Activated CD4-positive, alpha-beta T cell treated with anti-CD3 and anti-CD28 coated beads for 36 hours (primary cell): Measurements from ENCODE around the gene EDARADD. TPM values are rescaled to one million over a fixed set of nuclear protein-coding genes. Genes with fewer than 3 reads are reported as not detected.

Experiments used
- ATAC-seq: fragments of 200-7000 bp; cut with Tn5 transposase; one replicate; pipeline ENCODE4 v1.10.0; 2021; ENCODE audit warnings: mild to moderate bottlenecking, moderate library complexity
- CTCF ChIA-PET: fragments of 350-600 bp; sonication (Branson Sonifier 250); formaldehyde crosslinking; loops from one replicate; lab custom pipeline; 2021; ENCODE audit warnings: antibody characterized with exemption; lab: Charles Lee
- POLR2A ChIA-PET: fragments of 350-600 bp; sonication (Branson Sonifier 250); formaldehyde crosslinking; loops from one replicate; lab custom pipeline; 2021; ENCODE audit warnings: antibody characterized with exemption, inconsistent platforms; lab: Charles Lee
- DNase-seq: peaks from one replicate; pipeline ENCODE4 v3.0.0-alpha.2; 2020
- H3K27ac Mint-ChIP-seq: one replicate; pipeline ENCODE4 v1.8.0; 2021; ENCODE audit warnings: mixed read lengths
- H3K27me3 Mint-ChIP-seq: one replicate; pipeline ENCODE4 v1.8.0; 2021; ENCODE audit warnings: mixed read lengths
- H3K36me3 Mint-ChIP-seq: one replicate; pipeline ENCODE4 v1.8.0; 2021; ENCODE audit warnings: low read depth, mixed read lengths
- H3K4me1 Mint-ChIP-seq: one replicate; pipeline ENCODE4 v1.8.0; 2021; ENCODE audit warnings: mixed read lengths
- H3K4me3 Mint-ChIP-seq: one replicate; pipeline ENCODE4 v1.8.0; 2021; ENCODE audit warnings: mild to moderate bottlenecking, moderate library complexity, mixed read lengths
- H3K9me3 Mint-ChIP-seq: one replicate; pipeline ENCODE4 v1.8.0; 2021; ENCODE audit warnings: low read depth, mixed read lengths
- intact Hi-C, 2 experiments: fragments of 100-400 bp; cut with DNase I in 1 of 2; cut with micrococcal nuclease in 1 of 2; formaldehyde crosslinking; loops; one replicate each; pipeline versions ENCODE4 v1.14.2 to v1.15.1; 2022 to 2024; cut with DNase I, micrococcal nuclease
- total RNA-seq, 2 experiments: library from RNA; stranded (reverse); gene quantifications; one replicate each; pipeline ENCODE4 v1.2.3, GENCODE V29; 2021

The EDARADD gene
- total RNA-seq, 2 experiments from 2014 or later, result 2.8 to 4.5 TPM

GRCh38 chr1:236534151-236534651 is 140.1 kb downstream of the EDARADD start:
- Mint-ChIP-seq H3K9me3 (no peaks in the 10 kb centered on the region), H3K4me3 (peak overlapping the region; percentile 17), H3K27me3 (no peaks in the 10 kb centered on the region), H3K36me3 (peaks cover 58% of the 10 kb centered on the region), H3K27ac (peak overlapping the region; percentile 95), H3K4me1 (peaks cover 46% of the 10 kb centered on the region)
- ATAC-seq, result peak; percentile 84
- ChIA-PET CTCF (interaction anchor here (0.6 to 2.0 kb wide), 7 partner anchors 10 to 429 kb away, joined by 3 to 5 read pairs (median 4); partner anchors contain the start of gene LGALS8), POLR2A (interaction anchor here (0.6 to 1.8 kb wide), 4 partner anchors 9 to 259 kb away, joined by 3 to 8 read pairs (median 5); partner anchors contain the start of gene LGALS8)
- DNase-seq, result peak; percentile 75
- intact Hi-C loops, result loop anchor here (1.0 to 5.0 kb wide), 2 partner anchors 10 to 422 kb away; no protein-coding TSS in a partner anchor

Other genes with a start within 250 kb of the EDARADD start
- gene ERO1B, start 112.3 kb upstream of the EDARADD start, total RNA-seq, result 1 to 10 TPM; 2.2 to 2.8 TPM
- 100 to 1,000 TPM; 106 to 155 TPM for gene LGALS8, start 129.7 kb downstream of the EDARADD start, total RNA-seq
- 10 to 100 TPM; 82.4 to 89.1 TPM for gene HEATR1, start 210.2 kb downstream of the EDARADD start, total RNA-seq